WTC11 (cell line): ENCODE data around the gene RNF212. TPM values are rescaled to one million over a fixed set of nuclear protein-coding genes. Genes with fewer than 3 reads are reported as not detected.

Experiments
- ATAC-seq: fragments of 200-7000 bp; cut with Tn5 transposase; 2 replicates; pipeline ENCODE4 v1.10.0; 2021; ENCODE audit warnings: mild to moderate bottlenecking, moderate library complexity
- CTCF ChIA-PET: fragments of 300-600 bp; sonication (Branson Sonifier 250); formaldehyde crosslinking; loops from one replicate; lab custom pipeline; 2021; ENCODE audit warnings: antibody characterized with exemption; lab: Charles Lee
- POLR2A ChIA-PET: fragments of 350-600 bp; sonication (Branson Sonifier 250); formaldehyde crosslinking; loops from one replicate; lab custom pipeline; 2021; ENCODE audit warnings: antibody characterized with exemption; lab: Charles Lee
- DNase-seq: peaks from one replicate; pipeline ENCODE4 v3.0.0; 2021; ENCODE audit warnings: low spot score
- H3K27ac Mint-ChIP-seq: 2 replicates; pipeline ENCODE4 v1.8.0; 2021; ENCODE audit warnings: mixed read lengths
- H3K27me3 Mint-ChIP-seq: 2 replicates; pipeline ENCODE4 v1.8.0; 2021; ENCODE audit warnings: low read depth, mild to moderate bottlenecking, moderate library complexity, mixed read lengths
- H3K36me3 Mint-ChIP-seq: 2 replicates; pipeline ENCODE4 v1.8.0; 2021; ENCODE audit warnings: mixed read lengths
- H3K4me1 Mint-ChIP-seq: 2 replicates; pipeline ENCODE4 v1.8.0; 2022; ENCODE audit warnings: mixed read lengths
- H3K4me3 Mint-ChIP-seq: 2 replicates; pipeline ENCODE4 v1.8.0; 2021; ENCODE audit warnings: mild to moderate bottlenecking, moderate library complexity, mixed read lengths
- H3K9me3 Mint-ChIP-seq: 2 replicates; pipeline ENCODE4 v1.8.0; 2021; ENCODE audit warnings: mixed read lengths
- CDX4 ChIP-seq: fragments of 250-450 bp; sonication (Bioruptor Pico); IDR thresholded peaks from 2 replicates; pipeline ENCODE4 v1.9.0; 2021; ENCODE audit warnings: moderate library complexity, mild to moderate bottlenecking, inconsistent platforms, borderline replicate concordance
- GABPB1 ChIP-seq: sonication (generic); formaldehyde crosslinking; IDR thresholded peaks from 2 replicates; pipeline ENCODE4 v1.8.1; 2023; ENCODE audit warnings: mild to moderate bottlenecking, missing genetic modification reagents
- SOX15 ChIP-seq: fragments of 250-450 bp; sonication (Bioruptor Pico); IDR thresholded peaks from 2 replicates; pipeline ENCODE4 v1.9.0; 2021; ENCODE audit warnings: mild to moderate bottlenecking
- TEAD4 ChIP-seq: sonication (generic); formaldehyde crosslinking; IDR thresholded peaks from 2 replicates; pipeline ENCODE4 v1.8.0; 2022; ENCODE audit warnings: mild to moderate bottlenecking, missing genetic modification reagents
- TP53 ChIP-seq: sonication (generic); formaldehyde crosslinking; IDR thresholded peaks from 2 replicates; pipeline ENCODE4 v1.8.1; 2023; ENCODE audit warnings: mild to moderate bottlenecking, missing genetic modification reagents
- ZNF512 ChIP-seq: sonication (generic); formaldehyde crosslinking; IDR thresholded peaks from 2 replicates; pipeline ENCODE4 v1.8.1; 2022; ENCODE audit warnings: missing genetic modification reagents, borderline replicate concordance
- total RNA-seq: library from RNA; stranded (reverse); gene quantifications from 3 replicates; pipeline ENCODE4 v1.2.3, GENCODE V29; 2021
- TF ChIP-seq, protein P1 (sequence below): fragments of 250-450 bp; sonication (Bioruptor Pico); IDR thresholded peaks from 2 replicates; pipeline ENCODE4 v1.9.0; 2021; ENCODE audit warnings: mild to moderate bottlenecking, borderline replicate concordance
- TF ChIP-seq, protein P2 (sequence below): sonication (generic); formaldehyde crosslinking; IDR thresholded peaks from 2 replicates; pipeline ENCODE4 v1.8.0; 2023; ENCODE audit warnings: mild to moderate bottlenecking, missing genetic modification reagents
- TF ChIP-seq, protein P3 (sequence below): fragments of 200-600 bp; IDR thresholded peaks from 2 replicates; pipeline ENCODE4 v1.8.0; 2022; ENCODE audit warnings: antibody characterized with exemption
- TF ChIP-seq, protein P4 (sequence below): sonication (generic); formaldehyde crosslinking; IDR thresholded peaks from 2 replicates; pipeline ENCODE4 v1.8.0; 2022; ENCODE audit warnings: missing genetic modification reagents
- TF ChIP-seq, protein P5 (sequence below): fragments of 250-450 bp; sonication (Bioruptor Pico); IDR thresholded peaks from 2 replicates; pipeline ENCODE4 v1.8.0; 2021; ENCODE audit warnings: mild to moderate bottlenecking
- TF ChIP-seq, protein P6 (sequence below): sonication (generic); formaldehyde crosslinking; IDR thresholded peaks from 2 replicates; pipeline ENCODE4 v1.8.1; 2022; ENCODE audit warnings: mild to moderate bottlenecking, missing genetic modification reagents, moderate library complexity, borderline replicate concordance

RNF212 gene
- total RNA-seq, 1 experiment from 2014 or later, result 1.0 TPM

- H3K36me3 Mint-ChIP-seq, result no peaks in the 10 kb centered on the region
- ATAC-seq (peak; percentile 92), DNase-seq (peak; percentile 56)
- TF ChIP-seq, protein P1, sequence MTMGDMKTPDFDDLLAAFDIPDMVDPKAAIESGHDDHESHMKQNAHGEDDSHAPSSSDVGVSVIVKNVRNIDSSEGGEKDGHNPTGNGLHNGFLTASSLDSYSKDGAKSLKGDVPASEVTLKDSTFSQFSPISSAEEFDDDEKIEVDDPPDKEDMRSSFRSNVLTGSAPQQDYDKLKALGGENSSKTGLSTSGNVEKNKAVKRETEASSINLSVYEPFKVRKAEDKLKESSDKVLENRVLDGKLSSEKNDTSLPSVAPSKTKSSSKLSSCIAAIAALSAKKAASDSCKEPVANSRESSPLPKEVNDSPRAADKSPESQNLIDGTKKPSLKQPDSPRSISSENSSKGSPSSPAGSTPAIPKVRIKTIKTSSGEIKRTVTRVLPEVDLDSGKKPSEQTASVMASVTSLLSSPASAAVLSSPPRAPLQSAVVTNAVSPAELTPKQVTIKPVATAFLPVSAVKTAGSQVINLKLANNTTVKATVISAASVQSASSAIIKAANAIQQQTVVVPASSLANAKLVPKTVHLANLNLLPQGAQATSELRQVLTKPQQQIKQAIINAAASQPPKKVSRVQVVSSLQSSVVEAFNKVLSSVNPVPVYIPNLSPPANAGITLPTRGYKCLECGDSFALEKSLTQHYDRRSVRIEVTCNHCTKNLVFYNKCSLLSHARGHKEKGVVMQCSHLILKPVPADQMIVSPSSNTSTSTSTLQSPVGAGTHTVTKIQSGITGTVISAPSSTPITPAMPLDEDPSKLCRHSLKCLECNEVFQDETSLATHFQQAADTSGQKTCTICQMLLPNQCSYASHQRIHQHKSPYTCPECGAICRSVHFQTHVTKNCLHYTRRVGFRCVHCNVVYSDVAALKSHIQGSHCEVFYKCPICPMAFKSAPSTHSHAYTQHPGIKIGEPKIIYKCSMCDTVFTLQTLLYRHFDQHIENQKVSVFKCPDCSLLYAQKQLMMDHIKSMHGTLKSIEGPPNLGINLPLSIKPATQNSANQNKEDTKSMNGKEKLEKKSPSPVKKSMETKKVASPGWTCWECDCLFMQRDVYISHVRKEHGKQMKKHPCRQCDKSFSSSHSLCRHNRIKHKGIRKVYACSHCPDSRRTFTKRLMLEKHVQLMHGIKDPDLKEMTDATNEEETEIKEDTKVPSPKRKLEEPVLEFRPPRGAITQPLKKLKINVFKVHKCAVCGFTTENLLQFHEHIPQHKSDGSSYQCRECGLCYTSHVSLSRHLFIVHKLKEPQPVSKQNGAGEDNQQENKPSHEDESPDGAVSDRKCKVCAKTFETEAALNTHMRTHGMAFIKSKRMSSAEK (CRISPR knock-in tag), result no peak
- TF ChIP-seq, protein P2, sequence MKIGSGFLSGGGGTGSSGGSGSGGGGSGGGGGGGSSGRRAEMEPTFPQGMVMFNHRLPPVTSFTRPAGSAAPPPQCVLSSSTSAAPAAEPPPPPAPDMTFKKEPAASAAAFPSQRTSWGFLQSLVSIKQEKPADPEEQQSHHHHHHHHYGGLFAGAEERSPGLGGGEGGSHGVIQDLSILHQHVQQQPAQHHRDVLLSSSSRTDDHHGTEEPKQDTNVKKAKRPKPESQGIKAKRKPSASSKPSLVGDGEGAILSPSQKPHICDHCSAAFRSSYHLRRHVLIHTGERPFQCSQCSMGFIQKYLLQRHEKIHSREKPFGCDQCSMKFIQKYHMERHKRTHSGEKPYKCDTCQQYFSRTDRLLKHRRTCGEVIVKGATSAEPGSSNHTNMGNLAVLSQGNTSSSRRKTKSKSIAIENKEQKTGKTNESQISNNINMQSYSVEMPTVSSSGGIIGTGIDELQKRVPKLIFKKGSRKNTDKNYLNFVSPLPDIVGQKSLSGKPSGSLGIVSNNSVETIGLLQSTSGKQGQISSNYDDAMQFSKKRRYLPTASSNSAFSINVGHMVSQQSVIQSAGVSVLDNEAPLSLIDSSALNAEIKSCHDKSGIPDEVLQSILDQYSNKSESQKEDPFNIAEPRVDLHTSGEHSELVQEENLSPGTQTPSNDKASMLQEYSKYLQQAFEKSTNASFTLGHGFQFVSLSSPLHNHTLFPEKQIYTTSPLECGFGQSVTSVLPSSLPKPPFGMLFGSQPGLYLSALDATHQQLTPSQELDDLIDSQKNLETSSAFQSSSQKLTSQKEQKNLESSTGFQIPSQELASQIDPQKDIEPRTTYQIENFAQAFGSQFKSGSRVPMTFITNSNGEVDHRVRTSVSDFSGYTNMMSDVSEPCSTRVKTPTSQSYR (CRISPR knock-in tag), result no peak
- TF ChIP-seq GABPB1 (CRISPR knock-in tag) (no peak), ZNF512 (no peak)
- TF ChIP-seq, protein P3, sequence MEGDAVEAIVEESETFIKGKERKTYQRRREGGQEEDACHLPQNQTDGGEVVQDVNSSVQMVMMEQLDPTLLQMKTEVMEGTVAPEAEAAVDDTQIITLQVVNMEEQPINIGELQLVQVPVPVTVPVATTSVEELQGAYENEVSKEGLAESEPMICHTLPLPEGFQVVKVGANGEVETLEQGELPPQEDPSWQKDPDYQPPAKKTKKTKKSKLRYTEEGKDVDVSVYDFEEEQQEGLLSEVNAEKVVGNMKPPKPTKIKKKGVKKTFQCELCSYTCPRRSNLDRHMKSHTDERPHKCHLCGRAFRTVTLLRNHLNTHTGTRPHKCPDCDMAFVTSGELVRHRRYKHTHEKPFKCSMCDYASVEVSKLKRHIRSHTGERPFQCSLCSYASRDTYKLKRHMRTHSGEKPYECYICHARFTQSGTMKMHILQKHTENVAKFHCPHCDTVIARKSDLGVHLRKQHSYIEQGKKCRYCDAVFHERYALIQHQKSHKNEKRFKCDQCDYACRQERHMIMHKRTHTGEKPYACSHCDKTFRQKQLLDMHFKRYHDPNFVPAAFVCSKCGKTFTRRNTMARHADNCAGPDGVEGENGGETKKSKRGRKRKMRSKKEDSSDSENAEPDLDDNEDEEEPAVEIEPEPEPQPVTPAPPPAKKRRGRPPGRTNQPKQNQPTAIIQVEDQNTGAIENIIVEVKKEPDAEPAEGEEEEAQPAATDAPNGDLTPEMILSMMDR, result peak; percentile 25; the same call in 1 of the 2 replicates
- H3K4me1 Mint-ChIP-seq, result no peaks in the 10 kb centered on the region
- CTCF ChIA-PET, result interaction anchor here (0.7 to 2.5 kb wide), 5 partner anchors 14 to 246 kb away, joined by 3 to 6 read pairs (median 3); no protein-coding TSS in a partner anchor
- H3K27me3 Mint-ChIP-seq, result peaks cover 2% of the 10 kb centered on the region; the same call in 1 of the 2 replicates
- POLR2A ChIA-PET, result interaction anchor here (0.6 kb wide), 1 partner anchor 262 kb away, joined by 3 read pairs; no protein-coding TSS in a partner anchor
- H3K27ac Mint-ChIP-seq, result no peak overlapping the region
- no peak overlapping the region for H3K4me3 Mint-ChIP-seq
- peaks cover 15% of the 10 kb centered on the region for H3K9me3 Mint-ChIP-seq
These were observed 40.4 kb downstream of the RNF212 start for GRCh38 chr4:1072830-1073446.

DNA sequence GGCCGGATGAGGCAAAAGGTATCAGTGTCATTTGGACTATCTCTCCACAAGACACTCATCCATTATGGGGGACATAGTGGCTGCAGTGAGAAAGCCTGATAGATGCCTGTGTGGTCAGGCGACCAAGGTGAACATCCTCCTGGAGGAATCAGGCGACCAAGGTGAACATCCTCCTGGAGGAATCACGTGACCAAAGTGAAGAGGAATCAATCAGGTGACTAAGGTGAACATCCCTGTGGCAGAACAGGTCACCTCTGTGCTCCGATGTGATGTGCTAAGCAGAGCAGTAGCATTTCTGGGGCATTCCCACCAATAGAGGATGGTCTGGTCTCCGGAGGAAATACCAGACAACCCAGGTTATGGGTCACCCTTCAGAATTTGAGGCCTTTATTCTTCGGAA lies 44.0 kb downstream of the RNF212 start:
- H3K4me3 Mint-ChIP-seq, result no peak overlapping the region
- CTCF ChIA-PET, result interaction anchor here (0.6 kb wide), 1 partner anchor 23 kb away, joined by 3 read pairs; no protein-coding TSS in a partner anchor
- no peak for DNase-seq
- no peak for ATAC-seq
- H3K27me3 Mint-ChIP-seq, result peaks cover 4% of the 10 kb centered on the region
- POLR2A ChIA-PET, result no interaction called here
- no peak overlapping the region for H3K27ac Mint-ChIP-seq
- no peaks in the 10 kb centered on the region for H3K36me3 Mint-ChIP-seq
- no peaks in the 10 kb centered on the region for H3K4me1 Mint-ChIP-seq
- H3K9me3 Mint-ChIP-seq, result peaks cover 15% of the 10 kb centered on the region
- TF ChIP-seq SOX15, result no peak
- no peak for TF ChIP-seq CDX4 (CRISPR knock-in tag)
- TF ChIP-seq, protein P4, sequence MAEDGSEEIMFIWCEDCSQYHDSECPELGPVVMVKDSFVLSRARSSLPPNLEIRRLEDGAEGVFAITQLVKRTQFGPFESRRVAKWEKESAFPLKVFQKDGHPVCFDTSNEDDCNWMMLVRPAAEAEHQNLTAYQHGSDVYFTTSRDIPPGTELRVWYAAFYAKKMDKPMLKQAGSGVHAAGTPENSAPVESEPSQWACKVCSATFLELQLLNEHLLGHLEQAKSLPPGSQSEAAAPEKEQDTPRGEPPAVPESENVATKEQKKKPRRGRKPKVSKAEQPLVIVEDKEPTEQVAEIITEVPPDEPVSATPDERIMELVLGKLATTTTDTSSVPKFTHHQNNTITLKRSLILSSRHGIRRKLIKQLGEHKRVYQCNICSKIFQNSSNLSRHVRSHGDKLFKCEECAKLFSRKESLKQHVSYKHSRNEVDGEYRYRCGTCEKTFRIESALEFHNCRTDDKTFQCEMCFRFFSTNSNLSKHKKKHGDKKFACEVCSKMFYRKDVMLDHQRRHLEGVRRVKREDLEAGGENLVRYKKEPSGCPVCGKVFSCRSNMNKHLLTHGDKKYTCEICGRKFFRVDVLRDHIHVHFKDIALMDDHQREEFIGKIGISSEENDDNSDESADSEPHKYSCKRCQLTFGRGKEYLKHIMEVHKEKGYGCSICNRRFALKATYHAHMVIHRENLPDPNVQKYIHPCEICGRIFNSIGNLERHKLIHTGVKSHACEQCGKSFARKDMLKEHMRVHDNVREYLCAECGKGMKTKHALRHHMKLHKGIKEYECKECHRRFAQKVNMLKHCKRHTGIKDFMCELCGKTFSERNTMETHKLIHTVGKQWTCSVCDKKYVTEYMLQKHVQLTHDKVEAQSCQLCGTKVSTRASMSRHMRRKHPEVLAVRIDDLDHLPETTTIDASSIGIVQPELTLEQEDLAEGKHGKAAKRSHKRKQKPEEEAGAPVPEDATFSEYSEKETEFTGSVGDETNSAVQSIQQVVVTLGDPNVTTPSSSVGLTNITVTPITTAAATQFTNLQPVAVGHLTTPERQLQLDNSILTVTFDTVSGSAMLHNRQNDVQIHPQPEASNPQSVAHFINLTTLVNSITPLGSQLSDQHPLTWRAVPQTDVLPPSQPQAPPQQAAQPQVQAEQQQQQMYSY (CRISPR knock-in tag), result no peak
- TF ChIP-seq TEAD4 (CRISPR knock-in tag), result no peak
- TF ChIP-seq, protein P5, sequence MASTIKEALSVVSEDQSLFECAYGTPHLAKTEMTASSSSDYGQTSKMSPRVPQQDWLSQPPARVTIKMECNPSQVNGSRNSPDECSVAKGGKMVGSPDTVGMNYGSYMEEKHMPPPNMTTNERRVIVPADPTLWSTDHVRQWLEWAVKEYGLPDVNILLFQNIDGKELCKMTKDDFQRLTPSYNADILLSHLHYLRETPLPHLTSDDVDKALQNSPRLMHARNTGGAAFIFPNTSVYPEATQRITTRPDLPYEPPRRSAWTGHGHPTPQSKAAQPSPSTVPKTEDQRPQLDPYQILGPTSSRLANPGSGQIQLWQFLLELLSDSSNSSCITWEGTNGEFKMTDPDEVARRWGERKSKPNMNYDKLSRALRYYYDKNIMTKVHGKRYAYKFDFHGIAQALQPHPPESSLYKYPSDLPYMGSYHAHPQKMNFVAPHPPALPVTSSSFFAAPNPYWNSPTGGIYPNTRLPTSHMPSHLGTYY (CRISPR knock-in tag), result no peak
- TF ChIP-seq, protein P3, result no peak
- TF ChIP-seq, protein P6, sequence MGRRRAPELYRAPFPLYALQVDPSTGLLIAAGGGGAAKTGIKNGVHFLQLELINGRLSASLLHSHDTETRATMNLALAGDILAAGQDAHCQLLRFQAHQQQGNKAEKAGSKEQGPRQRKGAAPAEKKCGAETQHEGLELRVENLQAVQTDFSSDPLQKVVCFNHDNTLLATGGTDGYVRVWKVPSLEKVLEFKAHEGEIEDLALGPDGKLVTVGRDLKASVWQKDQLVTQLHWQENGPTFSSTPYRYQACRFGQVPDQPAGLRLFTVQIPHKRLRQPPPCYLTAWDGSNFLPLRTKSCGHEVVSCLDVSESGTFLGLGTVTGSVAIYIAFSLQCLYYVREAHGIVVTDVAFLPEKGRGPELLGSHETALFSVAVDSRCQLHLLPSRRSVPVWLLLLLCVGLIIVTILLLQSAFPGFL (CRISPR knock-in tag), result no peak
- TF ChIP-seq TP53 (CRISPR knock-in tag), result no peak
